Measurements from ENCODE around the gene FAM53A.

GRCh38 chr4:1595789-1596325 lies 88.3 kb downstream of the FAM53A start:
- TF ChIP-seq CTCF (conservative IDR thresholded peaks at IDR 0.05; ENCODE audit: low read depth, low read length) (no peak), SMC3 (IDR thresholded peaks at IDR 0.05; ENCODE audit: low read depth, low read length) (no peak), BHLHE40 (IDR thresholded peaks at IDR 0.05; ENCODE audit: low read depth, low read length) (no peak), RCOR1 (IDR thresholded peaks at IDR 0.05; ENCODE audit: insufficient replicate concordance, low read length) (no peak), POLR2A (IDR thresholded peaks at IDR 0.05; ENCODE audit: low read depth, low read length) (no peak), FOS (IDR thresholded peaks at IDR 0.05; ENCODE audit: low read depth, low read length) (no peak), USF2 (IDR thresholded peaks at IDR 0.05; ENCODE audit: low read depth, low read length) (no peak), MXI1 (IDR thresholded peaks at IDR 0.05; ENCODE audit: borderline replicate concordance, low read depth, low read length) (no peak), RAD21 (IDR thresholded peaks at IDR 0.05; ENCODE audit: low read length) (no peak), CEBPB (IDR thresholded peaks at IDR 0.05; ENCODE audit: low read depth, low read length) (no peak), RFX5 (IDR thresholded peaks at IDR 0.05; ENCODE audit: low read depth, low read length) (no peak), MAZ (IDR thresholded peaks at IDR 0.05; ENCODE audit: borderline replicate concordance, low read depth, low read length) (no peak), MAFK (IDR thresholded peaks at IDR 0.05; ENCODE audit: low read depth, low read length) (no peak)
